GM21528 (cell line): Measurements from ENCODE around the gene CELF4.

Experiments
- ATAC-seq: cut with Tn5 transposase; IDR thresholded peaks from one replicate; pipeline ENCODE4 v1.9.1; 2021; ENCODE audit warnings: mild to moderate bottlenecking, moderate library complexity; ENCODE audit not compliant: unreplicated experiment, low FRiP score

Gene CELF4

GRCh38 chr18:37425222-37425621 lies 140.4 kb downstream of the CELF4 start:
- ATAC-seq: no peak

- no peak for ATAC-seq
Observed at GRCh38 chr18:37424507-37424906, 141.1 kb downstream of the CELF4 start.

- no peak for ATAC-seq
Observed at GRCh38 chr18:37422596-37422995, 143.0 kb downstream of the CELF4 start.

GRCh38 chr18:37422116-37422515 lies 143.5 kb downstream of the CELF4 start:
- ATAC-seq: no peak

GRCh38 chr18:37421341-37422077 lies 144.1 kb downstream of the CELF4 start:
- ATAC-seq: no peak

GRCh38 chr18:37420315-37420880 lies 145.2 kb downstream of the CELF4 start:
- ATAC-seq: no peak

GRCh38 chr18:37419866-37420265 lies 145.7 kb downstream of the CELF4 start:
- ATAC-seq: no peak

GRCh38 chr18:37419315-37419714 lies 146.3 kb downstream of the CELF4 start:
- ATAC-seq: no peak

GRCh38 chr18:37414816-37415215 lies 150.8 kb downstream of the CELF4 start:
- ATAC-seq: no peak

- no peak for ATAC-seq
Observed at GRCh38 chr18:37412829-37413228, 152.8 kb downstream of the CELF4 start.

- no peak for ATAC-seq
Observed at GRCh38 chr18:37412333-37412732, 153.3 kb downstream of the CELF4 start.

- no peak for ATAC-seq
Observed at GRCh38 chr18:37409878-37410277, 155.7 kb downstream of the CELF4 start.

GRCh38 chr18:37408676-37409265 lies 156.8 kb downstream of the CELF4 start:
- ATAC-seq: no peak

- ATAC-seq: no peak
Observed at GRCh38 chr18:37407571-37407970, 158.0 kb downstream of the CELF4 start.

- no peak for ATAC-seq
Observed at GRCh38 chr18:37405772-37406171, 159.8 kb downstream of the CELF4 start.

GRCh38 chr18:37405229-37405628 lies 160.4 kb downstream of the CELF4 start:
- no peak for ATAC-seq

- ATAC-seq: no peak
Observed at GRCh38 chr18:37403788-37404187, 161.8 kb downstream of the CELF4 start.

GRCh38 chr18:37403100-37403781 lies 162.4 kb downstream of the CELF4 start:
- no peak for ATAC-seq

- ATAC-seq: no peak
Observed at GRCh38 chr18:37402735-37403099, 162.9 kb downstream of the CELF4 start.

- ATAC-seq: no peak
Observed at GRCh38 chr18:37400802-37401201, 164.8 kb downstream of the CELF4 start.

GRCh38 chr18:37398248-37398920 lies 167.2 kb downstream of the CELF4 start:
- no peak for ATAC-seq
